Measurements from ENCODE around the gene SNAP47. TPM values are rescaled to one million over a fixed set of nuclear protein-coding genes. Genes with fewer than 3 reads are reported as not detected.

The SNAP47 gene
- polyA plus RNA-seq, 1 donor from 2014 or later, result 56.0 TPM

GRCh38 chr1:227771771-227772170 is 36.5 kb downstream of the SNAP47 start:
- TF ChIP-seq, protein P1, sequence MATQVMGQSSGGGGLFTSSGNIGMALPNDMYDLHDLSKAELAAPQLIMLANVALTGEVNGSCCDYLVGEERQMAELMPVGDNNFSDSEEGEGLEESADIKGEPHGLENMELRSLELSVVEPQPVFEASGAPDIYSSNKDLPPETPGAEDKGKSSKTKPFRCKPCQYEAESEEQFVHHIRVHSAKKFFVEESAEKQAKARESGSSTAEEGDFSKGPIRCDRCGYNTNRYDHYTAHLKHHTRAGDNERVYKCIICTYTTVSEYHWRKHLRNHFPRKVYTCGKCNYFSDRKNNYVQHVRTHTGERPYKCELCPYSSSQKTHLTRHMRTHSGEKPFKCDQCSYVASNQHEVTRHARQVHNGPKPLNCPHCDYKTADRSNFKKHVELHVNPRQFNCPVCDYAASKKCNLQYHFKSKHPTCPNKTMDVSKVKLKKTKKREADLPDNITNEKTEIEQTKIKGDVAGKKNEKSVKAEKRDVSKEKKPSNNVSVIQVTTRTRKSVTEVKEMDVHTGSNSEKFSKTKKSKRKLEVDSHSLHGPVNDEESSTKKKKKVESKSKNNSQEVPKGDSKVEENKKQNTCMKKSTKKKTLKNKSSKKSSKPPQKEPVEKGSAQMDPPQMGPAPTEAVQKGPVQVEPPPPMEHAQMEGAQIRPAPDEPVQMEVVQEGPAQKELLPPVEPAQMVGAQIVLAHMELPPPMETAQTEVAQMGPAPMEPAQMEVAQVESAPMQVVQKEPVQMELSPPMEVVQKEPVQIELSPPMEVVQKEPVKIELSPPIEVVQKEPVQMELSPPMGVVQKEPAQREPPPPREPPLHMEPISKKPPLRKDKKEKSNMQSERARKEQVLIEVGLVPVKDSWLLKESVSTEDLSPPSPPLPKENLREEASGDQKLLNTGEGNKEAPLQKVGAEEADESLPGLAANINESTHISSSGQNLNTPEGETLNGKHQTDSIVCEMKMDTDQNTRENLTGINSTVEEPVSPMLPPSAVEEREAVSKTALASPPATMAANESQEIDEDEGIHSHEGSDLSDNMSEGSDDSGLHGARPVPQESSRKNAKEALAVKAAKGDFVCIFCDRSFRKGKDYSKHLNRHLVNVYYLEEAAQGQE (IDR thresholded peaks at IDR 0.05; ENCODE audit: borderline replicate concordance), result no peak
- TF ChIP-seq CTCF (IDR thresholded peaks at IDR 0.05; ENCODE audit: poor library complexity, severe bottlenecking) (no peak), MXI1 (conservative IDR thresholded peaks at IDR 0.05; ENCODE audit: poor library complexity, severe bottlenecking) (no peak), EZH2 (IDR thresholded peaks at IDR 0.05; ENCODE audit: borderline replicate concordance, insufficient read depth, low read length, poor library complexity, severe bottlenecking) (no peak), EP300 (conservative IDR thresholded peaks at IDR 0.05; ENCODE audit: poor library complexity, severe bottlenecking) (no peak), SMC3 (conservative IDR thresholded peaks at IDR 0.05; ENCODE audit: poor library complexity) (no peak), TAF1 (IDR thresholded peaks at IDR 0.05; ENCODE audit: low read depth) (no peak), POLR2AphosphoS5 (IDR thresholded peaks at IDR 0.05) (no peak), RAD21 (conservative IDR thresholded peaks at IDR 0.05) (no peak)
- Histone ChIP-seq H3K36me3 (ENCODE audit: insufficient read depth, low read length) (peaks cover 8% of the 10 kb centered on the region), H3K27ac (ENCODE audit: low read length) (no peak overlapping the region), H3K9ac (ENCODE audit: low read length) (no peak overlapping the region), H3K79me2 (replicated peaks; ENCODE audit: insufficient read depth, low read length) (no peaks in the 10 kb centered on the region), H2AFZ (ENCODE audit: low read depth, low read length) (no peak overlapping the region), H3F3A (ENCODE audit: insufficient read depth, low read length, poor library complexity, severe bottlenecking) (no peaks in the 10 kb centered on the region), H4K20me1 (ENCODE audit: insufficient read depth) (no peaks in the 10 kb centered on the region), H3K9me2 (ENCODE audit: insufficient read depth, low read length) (no peaks in the 10 kb centered on the region), H3K9me3 (ENCODE audit: low read length) (no peaks in the 10 kb centered on the region), H3K27me3 (ENCODE audit: insufficient read depth, low read depth, low read length) (no peaks in the 10 kb centered on the region), H3K4me3 (ENCODE audit: low read length) (no peak overlapping the region), H3K4me2 (ENCODE audit: low read length) (no peak overlapping the region)

DNA sequence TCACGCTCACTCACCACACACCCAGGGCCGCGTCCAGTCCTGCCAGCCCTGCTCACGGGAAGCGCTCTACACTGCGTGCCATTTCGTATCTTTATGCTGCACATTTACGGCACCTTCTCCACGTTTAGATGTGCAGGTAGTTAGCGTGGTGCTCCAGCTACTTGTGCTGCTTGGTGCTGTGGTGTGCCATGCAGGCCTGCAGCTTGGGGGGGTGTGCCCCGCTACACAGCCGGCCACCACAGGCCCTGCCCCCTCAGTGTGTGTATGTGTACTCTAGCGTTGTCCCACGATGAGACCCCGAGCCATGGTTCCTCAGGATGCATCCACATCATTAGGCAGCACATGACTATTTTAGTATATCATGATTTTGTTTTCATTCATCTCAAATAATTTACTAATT is 38.3 kb downstream of the SNAP47 start:
- no peak overlapping the region for H3K27ac ChIP-seq (ENCODE audit: low read length)
- H3K9me2 ChIP-seq (ENCODE audit: insufficient read depth, low read length), result no peaks in the 10 kb centered on the region
- H3K79me2 ChIP-seq (replicated peaks; ENCODE audit: insufficient read depth, low read length), result no peaks in the 10 kb centered on the region
- no peak overlapping the region for H2AFZ ChIP-seq (ENCODE audit: low read depth, low read length)
- no peaks in the 10 kb centered on the region for H4K20me1 ChIP-seq (ENCODE audit: insufficient read depth)
- no peaks in the 10 kb centered on the region for H3K36me3 ChIP-seq (ENCODE audit: insufficient read depth, low read length)
- no peak for TF ChIP-seq CTCF (IDR thresholded peaks at IDR 0.05; ENCODE audit: poor library complexity, severe bottlenecking)
- TF ChIP-seq TAF1 (IDR thresholded peaks at IDR 0.05; ENCODE audit: low read depth), result no peak
- TF ChIP-seq MXI1 (conservative IDR thresholded peaks at IDR 0.05; ENCODE audit: poor library complexity, severe bottlenecking), result no peak
- TF ChIP-seq EZH2 (IDR thresholded peaks at IDR 0.05; ENCODE audit: borderline replicate concordance, insufficient read depth, low read length, poor library complexity, severe bottlenecking), result no peak
- TF ChIP-seq EP300 (conservative IDR thresholded peaks at IDR 0.05; ENCODE audit: poor library complexity, severe bottlenecking), result no peak
- TF ChIP-seq, protein P1 (IDR thresholded peaks at IDR 0.05; ENCODE audit: borderline replicate concordance), result no peak
- TF ChIP-seq RAD21 (conservative IDR thresholded peaks at IDR 0.05), result no peak
- no peaks in the 10 kb centered on the region for H3K27me3 ChIP-seq (ENCODE audit: insufficient read depth, low read depth, low read length)
- no peak overlapping the region for H3K9ac ChIP-seq (ENCODE audit: low read length)
- no peaks in the 10 kb centered on the region for H3K9me3 ChIP-seq (ENCODE audit: low read length)
- H3F3A ChIP-seq (ENCODE audit: insufficient read depth, low read length, poor library complexity, severe bottlenecking), result no peaks in the 10 kb centered on the region
- no peak overlapping the region for H3K4me2 ChIP-seq (ENCODE audit: low read length)
- H3K4me3 ChIP-seq (ENCODE audit: low read length), result no peak overlapping the region
